GM18502 (cell line): Measurements from ENCODE around the gene ANO10.
"Not testable (repeated sequence)": the region's sequence is repeated elsewhere in the genome, so short reads cannot be mapped to it uniquely, and the experiment has no call there.

Experiments used
- ATAC-seq: cut with Tn5 transposase; IDR thresholded peaks from one replicate; pipeline ENCODE4 v1.9.1; 2021; ENCODE audit warnings: mild to moderate bottlenecking; ENCODE audit not compliant: unreplicated experiment, poor library complexity

The ANO10 gene

GRCh38 chr3:43621656-43622432 is at the start of gene ANO10:
ANO10 (minus strand) TSS chr3:43622011; CDS start chr3:43605852, 16,159 bp downstream.
- peak; percentile 95 for ATAC-seq

- ATAC-seq: no peak
Measured at GRCh38 chr3:43670635-43671522, 49.1 kb upstream of the ANO10 start.

GRCh38 chr3:43665011-43665410 is 43.2 kb upstream of the ANO10 start:
- not testable (repeated sequence) for ATAC-seq

GRCh38 chr3:43661376-43661775 is 39.6 kb upstream of the ANO10 start:
- ATAC-seq: not testable (repeated sequence)

GRCh38 chr3:43659250-43659880 is 37.6 kb upstream of the ANO10 start:
- no peak for ATAC-seq

- ATAC-seq: not testable (repeated sequence)
Measured at GRCh38 chr3:43656390-43656789, 34.6 kb upstream of the ANO10 start.

- ATAC-seq: no peak
Measured at GRCh38 chr3:43650345-43650744, 28.5 kb upstream of the ANO10 start.

- ATAC-seq: no peak
Measured at GRCh38 chr3:43649365-43649968, 27.7 kb upstream of the ANO10 start.

- ATAC-seq: no peak
Measured at GRCh38 chr3:43648957-43649356, 27.1 kb upstream of the ANO10 start.

GRCh38 chr3:43647331-43648166 is 25.7 kb upstream of the ANO10 start:
- ATAC-seq: no peak

GRCh38 chr3:43644443-43644842 is 22.6 kb upstream of the ANO10 start:
- no peak for ATAC-seq

GRCh38 chr3:43641306-43642114 is 19.7 kb upstream of the ANO10 start:
- no peak for ATAC-seq

GRCh38 chr3:43640681-43641080 is 18.9 kb upstream of the ANO10 start:
- no peak for ATAC-seq

GRCh38 chr3:43638594-43639447 is 17.0 kb upstream of the ANO10 start:
- ATAC-seq: peak; percentile 67

- no peak for ATAC-seq
Measured at GRCh38 chr3:43637702-43638101, 15.9 kb upstream of the ANO10 start.

- ATAC-seq: no peak
Measured at GRCh38 chr3:43632986-43633385, 11.2 kb upstream of the ANO10 start.

- ATAC-seq: no peak
Measured at GRCh38 chr3:43632269-43632733, 10.5 kb upstream of the ANO10 start.

GRCh38 chr3:43629741-43630140 is 7.9 kb upstream of the ANO10 start:
- ATAC-seq: no peak
